ENCODE measurements around the gene PLPP2. TPM values are rescaled to one million over a fixed set of nuclear protein-coding genes. Genes with fewer than 3 reads are reported as not detected.

PLPP2 gene
- total RNA-seq, 3 donors from 2014 or later (not counting 1 experiment from before 2014, with no cell fraction given), result 0.85 to 6.2 (median 1.0) TPM

DNA sequence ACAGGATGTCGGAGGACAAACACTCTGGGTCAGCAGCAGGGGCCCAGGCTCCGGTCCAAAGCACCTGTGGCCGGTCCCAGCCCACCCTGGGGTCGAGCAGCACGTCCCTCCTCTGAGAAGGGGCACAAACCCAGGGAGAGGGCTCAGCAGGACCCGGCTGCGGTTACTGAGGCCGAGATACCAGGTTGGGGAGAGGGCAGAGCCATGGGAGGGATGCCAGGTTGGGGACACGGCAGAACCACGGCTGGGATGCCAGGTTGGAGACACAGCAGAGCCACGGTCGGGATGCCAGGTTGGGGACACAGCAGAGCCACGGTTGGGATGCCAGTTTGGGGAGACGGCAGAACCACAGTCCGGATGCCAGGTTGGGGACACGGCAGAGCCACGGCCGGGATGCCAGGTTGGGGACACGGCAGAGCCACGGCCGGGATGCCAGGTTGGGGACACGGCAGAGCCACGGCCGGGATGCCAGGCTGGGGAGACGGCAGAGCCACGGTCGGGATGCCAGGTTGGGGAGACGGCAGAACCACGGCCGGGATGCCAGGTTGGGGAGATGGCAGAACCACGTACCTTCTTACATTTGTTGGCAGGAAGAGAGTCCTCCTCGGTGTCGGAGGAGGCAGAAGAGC, 34.8 kb upstream of the PLPP2 start:
- H3K9me3 Mint-ChIP-seq, result no peaks in the 10 kb centered on the region
- no peaks in the 10 kb centered on the region for H3K27me3 Mint-ChIP-seq (ENCODE audit: low read depth in 2 of 2)
- no peak overlapping the region for H3K4me3 ChIP-seq (ENCODE audit: low read length)
- no peaks in the 10 kb centered on the region for H3K4me1 Mint-ChIP-seq
- intact Hi-C loops (cut with micrococcal nuclease), result no loop called here
- no peak overlapping the region for H3K4me3 Mint-ChIP-seq
- WGBS (ENCODE audit: insufficient coverage), result 98% methylated on average over 33 of the region's 33 CpGs
- ATAC-seq (no peak), DNase-seq (no peak)
- H3K9me3 ChIP-seq (ENCODE audit: control insufficient read depth, insufficient read depth, low read length), result peaks cover 17% of the 10 kb centered on the region
- TF ChIP-seq CTCF (IDR thresholded peaks at IDR 0.05), result no peak
- no peaks in the 10 kb centered on the region for H3K4me1 ChIP-seq (ENCODE audit: control insufficient read depth, insufficient read depth, low read length)
- no peaks in the 10 kb centered on the region for H3K27me3 ChIP-seq (ENCODE audit: control insufficient read depth, insufficient read depth, low read length)
- no peak overlapping the region for H3K27ac Mint-ChIP-seq
- peaks cover 7% of the 10 kb centered on the region for H3K36me3 Mint-ChIP-seq
- peaks cover 57% of the 10 kb centered on the region for H3K36me3 ChIP-seq (ENCODE audit: control insufficient read depth, insufficient read depth, low read length)
- H3K27ac ChIP-seq (ENCODE audit: low read length), result no peak overlapping the region

GRCh38 chr19:325173-325936, 34.2 kb upstream of the PLPP2 start:
- TF ChIP-seq CTCF (IDR thresholded peaks at IDR 0.05), result no peak
- peaks cover 13% of the 10 kb centered on the region for H3K9me3 ChIP-seq (ENCODE audit: control insufficient read depth, insufficient read depth, low read length)
- WGBS (ENCODE audit: insufficient coverage), result 92% methylated on average over 24 of the region's 24 CpGs
- no peaks in the 10 kb centered on the region for H3K27me3 ChIP-seq (ENCODE audit: control insufficient read depth, insufficient read depth, low read length)
- H3K9me3 Mint-ChIP-seq, result no peaks in the 10 kb centered on the region
- no peak overlapping the region for H3K4me3 ChIP-seq (ENCODE audit: low read length)
- H3K4me1 ChIP-seq (ENCODE audit: control insufficient read depth, insufficient read depth, low read length), result no peaks in the 10 kb centered on the region
- peaks cover 52% of the 10 kb centered on the region for H3K36me3 ChIP-seq (ENCODE audit: control insufficient read depth, insufficient read depth, low read length)
- ATAC-seq (no peak), DNase-seq (no peak)
- no peaks in the 10 kb centered on the region for H3K4me1 Mint-ChIP-seq
- no peak overlapping the region for H3K4me3 Mint-ChIP-seq
- intact Hi-C loops (cut with micrococcal nuclease), result no loop called here
- no peak overlapping the region for H3K27ac ChIP-seq (ENCODE audit: low read length)
- no peaks in the 10 kb centered on the region for H3K36me3 Mint-ChIP-seq
- H3K27ac Mint-ChIP-seq, result no peak overlapping the region
- H3K27me3 Mint-ChIP-seq (ENCODE audit: low read depth in 2 of 2), result no peaks in the 10 kb centered on the region

GRCh38 chr19:324716-325115, 33.5 kb upstream of the PLPP2 start:
- Histone ChIP-seq H3K27ac (ENCODE audit: low read length) (no peak overlapping the region), H3K36me3 (ENCODE audit: control insufficient read depth, insufficient read depth, low read length) (peaks cover 48% of the 10 kb centered on the region), H3K9me3 (ENCODE audit: control insufficient read depth, insufficient read depth, low read length) (peaks cover 12% of the 10 kb centered on the region), H3K4me3 (ENCODE audit: low read length) (no peak overlapping the region), H3K4me1 (ENCODE audit: control insufficient read depth, insufficient read depth, low read length) (no peaks in the 10 kb centered on the region), H3K27me3 (ENCODE audit: control insufficient read depth, insufficient read depth, low read length) (no peaks in the 10 kb centered on the region)
- H3K9me3 Mint-ChIP-seq, result no peaks in the 10 kb centered on the region
- H3K27me3 Mint-ChIP-seq (ENCODE audit: low read depth in 2 of 2), result no peaks in the 10 kb centered on the region
- WGBS (ENCODE audit: insufficient coverage), result 94% methylated on average over 8 of the region's 8 CpGs
- no peaks in the 10 kb centered on the region for H3K36me3 Mint-ChIP-seq
- no peaks in the 10 kb centered on the region for H3K4me1 Mint-ChIP-seq
- ATAC-seq, result no peak
- no peak overlapping the region for H3K4me3 Mint-ChIP-seq
- intact Hi-C loops (cut with micrococcal nuclease), result no loop called here
- no peak for TF ChIP-seq CTCF (IDR thresholded peaks at IDR 0.05)
- no peak overlapping the region for H3K27ac Mint-ChIP-seq
- no peak for DNase-seq

All from natural killer cell (primary cell).